GM21447 (cell line): ENCODE measurements around the gene MTMR3.

Experiments used
- ATAC-seq: cut with Tn5 transposase; IDR thresholded peaks from one replicate; pipeline ENCODE4 v1.9.1; 2021; ENCODE audit not compliant: unreplicated experiment

Gene MTMR3

GRCh38 chr22:29867851-29868250 lies 15.1 kb upstream of the MTMR3 start:
- ATAC-seq = no peak

DNA sequence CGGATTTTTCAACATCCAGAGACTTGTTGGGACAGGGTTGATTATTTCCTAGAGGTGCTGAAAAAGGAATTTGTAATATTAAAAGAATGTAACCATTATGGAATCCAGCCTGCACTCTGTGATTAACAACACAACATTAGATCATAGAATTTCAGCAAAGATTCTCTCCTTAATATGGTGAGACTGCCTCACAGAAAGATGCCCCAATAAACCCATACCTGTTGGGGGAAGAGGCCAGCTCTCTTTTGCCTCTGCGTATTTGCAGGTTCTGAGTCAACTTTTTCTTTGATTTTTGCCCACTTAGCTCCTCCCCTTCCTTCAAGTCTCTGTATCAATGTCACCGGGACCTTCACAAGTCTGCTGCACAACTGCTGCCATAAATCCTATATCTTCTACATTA lies 12.4 kb upstream of the MTMR3 start:
- no peak for ATAC-seq

DNA sequence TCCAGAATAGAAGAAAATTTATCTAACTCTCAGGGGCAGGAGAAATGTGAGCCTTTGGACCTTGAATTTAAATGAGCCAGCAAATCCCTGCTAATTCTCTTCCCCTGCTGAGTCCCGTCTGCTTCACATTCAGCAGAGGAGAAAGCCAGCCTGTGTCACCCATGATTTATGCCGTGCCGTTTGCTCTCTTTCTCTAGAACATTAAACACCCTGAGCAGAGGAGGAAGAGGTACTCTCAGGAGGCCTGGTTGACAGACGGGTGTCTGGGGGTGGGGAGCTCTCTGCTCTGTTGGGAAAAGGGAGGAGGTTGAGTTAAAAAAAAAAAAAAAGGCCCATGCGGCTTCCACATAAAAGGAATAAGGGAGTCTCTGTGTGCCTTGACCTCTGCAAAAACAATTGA lies 11.3 kb upstream of the MTMR3 start:
- no peak for ATAC-seq

DNA sequence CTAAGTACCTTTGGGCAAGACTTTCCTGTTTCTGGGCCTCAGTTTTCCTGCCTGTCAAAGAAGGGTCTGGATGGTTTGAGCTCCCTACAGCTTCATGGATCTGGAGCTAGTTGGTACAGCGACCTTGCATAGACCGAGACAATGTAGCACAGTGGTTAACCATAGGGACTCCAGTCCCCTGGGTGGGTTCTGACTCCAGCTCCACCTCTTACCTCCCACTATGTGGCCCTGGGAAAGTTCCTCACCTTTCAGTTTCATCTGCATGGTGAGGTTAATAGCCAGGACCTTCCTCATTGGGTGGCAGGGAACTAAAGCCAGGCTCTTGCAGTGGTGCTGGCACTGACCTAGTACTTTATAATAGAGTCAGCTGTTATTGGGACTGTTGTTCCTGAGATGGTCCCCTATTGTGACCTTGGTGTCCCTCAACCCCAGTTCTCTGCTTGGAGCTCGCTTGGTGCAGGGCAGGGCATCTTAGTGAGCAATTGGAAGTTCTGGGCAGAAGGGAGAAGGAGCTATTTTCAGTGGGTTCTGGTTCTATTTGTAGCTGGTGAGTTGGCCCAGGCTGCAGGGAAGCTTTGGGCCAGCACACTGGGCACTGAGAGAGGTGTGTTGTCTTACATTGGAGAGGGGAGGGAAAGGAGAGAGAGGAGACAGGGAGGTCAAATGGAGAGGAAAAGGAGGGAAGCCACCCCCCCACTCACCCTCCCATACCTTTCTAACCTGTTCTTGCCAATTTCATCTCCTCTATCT lies 10.7 kb upstream of the MTMR3 start:
- ATAC-seq = no peak

- no peak for ATAC-seq
Measured at GRCh38 chr22:29872989-29873388, 10.0 kb upstream of the MTMR3 start.

- no peak for ATAC-seq
Measured at GRCh38 chr22:29873943-29874342, 9.0 kb upstream of the MTMR3 start.

DNA sequence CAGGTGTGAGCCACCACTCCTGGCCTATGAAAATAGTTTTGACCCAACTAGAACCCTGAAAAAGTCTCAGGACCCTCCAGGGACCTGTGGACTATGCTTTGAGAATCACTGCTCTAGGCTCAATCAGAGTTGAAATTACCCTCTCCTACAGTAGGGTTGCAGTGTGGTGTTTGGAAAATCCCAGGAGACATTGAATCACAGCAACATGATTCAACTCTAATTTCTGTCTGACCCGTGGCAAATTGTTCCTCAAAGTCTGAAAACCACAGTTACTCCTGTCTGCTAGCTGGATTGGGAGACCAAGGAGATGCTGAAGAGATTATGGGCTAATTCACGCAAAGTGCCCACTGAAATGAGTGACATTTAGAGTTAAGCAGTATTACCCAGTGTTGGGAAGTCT lies 5.4 kb upstream of the MTMR3 start:
- no peak for ATAC-seq

DNA sequence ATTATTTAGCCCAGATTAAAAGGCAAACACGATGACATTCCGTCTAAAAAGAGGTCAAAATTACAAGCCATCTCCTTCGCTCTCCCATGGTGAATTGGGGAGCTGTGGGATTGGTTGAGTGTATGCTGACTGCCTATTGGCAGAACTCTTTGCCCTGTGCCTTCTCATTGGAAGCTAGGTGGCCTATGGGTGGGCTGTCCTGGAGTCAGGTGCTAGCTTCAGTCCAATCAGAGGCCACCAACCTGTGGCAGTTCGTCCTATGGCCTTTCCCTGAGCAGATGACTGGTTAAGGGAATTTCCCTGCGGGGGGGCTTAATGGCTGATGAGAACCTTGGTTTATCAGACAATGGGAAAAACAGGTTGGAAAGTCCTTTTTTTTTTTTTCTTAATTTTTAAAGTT lies 3.2 kb upstream of the MTMR3 start:
- no peak for ATAC-seq

- ATAC-seq = no peak
Measured at GRCh38 chr22:29882716-29883044, 294 bp upstream of the MTMR3 start.

- no peak for ATAC-seq
Measured at GRCh38 chr22:29883775-29884097, 762 bp downstream of the MTMR3 start.

DNA sequence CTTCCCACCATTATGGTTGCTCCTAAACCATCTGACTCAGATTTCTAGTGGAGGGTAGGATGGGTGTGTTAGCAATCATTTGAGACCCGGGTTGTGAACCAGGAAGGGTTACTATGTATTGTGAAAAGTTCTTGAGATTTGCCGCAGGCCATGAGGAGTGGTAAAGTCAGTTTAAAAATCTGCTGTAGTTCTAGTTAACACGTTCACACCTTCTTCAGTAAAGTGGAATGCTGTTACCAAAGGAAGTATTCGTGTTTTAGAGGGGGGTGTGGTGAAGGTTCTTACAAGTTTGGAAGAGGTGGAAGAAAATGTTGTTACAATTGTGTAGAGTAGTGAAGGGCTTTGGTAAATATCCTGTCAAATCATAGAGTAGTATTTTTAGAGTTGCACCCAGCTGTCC lies 2.6 kb downstream of the MTMR3 start:
- no peak for ATAC-seq

DNA sequence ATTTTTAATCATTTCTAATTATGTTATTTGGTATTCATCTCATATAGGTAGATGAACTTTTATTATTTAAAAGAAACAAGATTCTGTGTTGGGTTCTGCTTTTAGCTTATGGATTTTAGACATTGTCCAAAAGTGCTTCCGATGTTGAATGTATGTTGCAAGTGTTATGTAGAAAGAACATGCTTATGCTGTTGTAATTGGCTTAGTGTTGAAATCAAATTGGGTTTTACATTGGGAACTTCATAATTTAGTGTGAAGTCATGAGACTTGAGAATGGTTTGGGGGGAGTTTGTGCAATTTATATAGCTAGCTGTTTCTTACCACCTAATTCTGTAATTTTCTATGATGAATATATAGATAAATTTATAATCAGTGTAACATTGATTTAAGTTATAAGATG lies 3.6 kb downstream of the MTMR3 start:
- ATAC-seq = no peak

DNA sequence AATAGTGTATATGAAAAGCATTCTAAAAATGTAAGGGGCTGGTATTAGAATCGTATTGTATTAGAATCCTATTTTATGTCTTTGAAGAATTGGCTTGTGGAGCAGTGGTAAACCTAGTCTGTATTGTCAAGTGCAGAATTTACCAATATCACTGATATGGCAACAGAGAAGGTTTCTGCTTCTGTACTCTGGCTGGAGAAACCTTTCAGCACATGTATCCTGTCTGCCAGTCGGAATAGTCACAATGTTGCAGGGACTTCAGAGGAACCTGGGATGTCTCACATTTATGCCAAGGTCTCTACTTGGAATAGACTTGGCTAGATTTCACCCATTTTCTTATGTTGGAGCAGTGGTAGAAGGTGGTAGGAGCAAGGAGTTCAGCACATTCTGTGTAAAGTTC lies 4.4 kb downstream of the MTMR3 start:
- no peak for ATAC-seq

DNA sequence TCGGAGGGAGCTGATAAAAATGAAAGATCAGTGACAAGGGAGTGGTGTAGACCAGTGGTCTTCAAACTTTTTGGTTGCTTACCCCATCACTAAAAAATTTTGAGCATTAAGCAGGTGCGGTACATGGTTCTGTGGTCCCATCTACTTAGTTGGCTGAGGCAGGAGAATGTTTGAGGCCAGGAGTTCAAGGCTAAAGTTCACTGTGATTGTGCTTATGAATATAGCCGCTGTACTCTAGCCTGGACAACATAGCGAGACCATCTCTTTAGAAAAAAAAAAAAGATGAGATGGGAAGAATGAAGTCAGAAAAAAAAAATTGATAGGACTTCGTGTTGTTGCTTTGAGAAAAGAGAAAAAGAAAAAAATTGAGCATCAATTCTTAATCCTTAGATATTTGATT lies 7.8 kb downstream of the MTMR3 start:
- no peak for ATAC-seq

GRCh38 chr22:29892315-29893156 lies 9.6 kb downstream of the MTMR3 start:
- no peak for ATAC-seq

DNA sequence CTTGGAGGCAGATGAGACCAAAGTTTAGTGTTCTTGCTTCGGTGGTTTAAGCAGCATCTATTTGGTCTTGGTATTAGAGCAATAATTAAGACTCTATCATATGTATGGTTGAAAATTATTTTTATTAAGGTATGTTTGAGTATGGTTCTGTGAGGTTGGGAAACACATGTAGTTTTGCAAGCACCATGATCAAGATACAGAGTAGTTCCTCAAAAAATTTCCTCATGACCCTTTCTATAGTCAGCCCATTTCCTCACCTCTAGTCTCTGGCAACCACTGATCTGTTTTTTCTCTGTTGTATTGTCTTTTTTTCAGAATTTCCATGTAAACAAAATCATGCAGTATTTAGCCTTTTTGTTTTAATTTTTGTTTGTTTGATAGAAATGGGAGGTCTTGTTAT lies 18.4 kb downstream of the MTMR3 start:
- no peak for ATAC-seq

GRCh38 chr22:29903371-29903770 lies 20.4 kb downstream of the MTMR3 start:
- ATAC-seq = no peak

- ATAC-seq = no peak
Measured at GRCh38 chr22:29904020-29904419, 21.0 kb downstream of the MTMR3 start.

DNA sequence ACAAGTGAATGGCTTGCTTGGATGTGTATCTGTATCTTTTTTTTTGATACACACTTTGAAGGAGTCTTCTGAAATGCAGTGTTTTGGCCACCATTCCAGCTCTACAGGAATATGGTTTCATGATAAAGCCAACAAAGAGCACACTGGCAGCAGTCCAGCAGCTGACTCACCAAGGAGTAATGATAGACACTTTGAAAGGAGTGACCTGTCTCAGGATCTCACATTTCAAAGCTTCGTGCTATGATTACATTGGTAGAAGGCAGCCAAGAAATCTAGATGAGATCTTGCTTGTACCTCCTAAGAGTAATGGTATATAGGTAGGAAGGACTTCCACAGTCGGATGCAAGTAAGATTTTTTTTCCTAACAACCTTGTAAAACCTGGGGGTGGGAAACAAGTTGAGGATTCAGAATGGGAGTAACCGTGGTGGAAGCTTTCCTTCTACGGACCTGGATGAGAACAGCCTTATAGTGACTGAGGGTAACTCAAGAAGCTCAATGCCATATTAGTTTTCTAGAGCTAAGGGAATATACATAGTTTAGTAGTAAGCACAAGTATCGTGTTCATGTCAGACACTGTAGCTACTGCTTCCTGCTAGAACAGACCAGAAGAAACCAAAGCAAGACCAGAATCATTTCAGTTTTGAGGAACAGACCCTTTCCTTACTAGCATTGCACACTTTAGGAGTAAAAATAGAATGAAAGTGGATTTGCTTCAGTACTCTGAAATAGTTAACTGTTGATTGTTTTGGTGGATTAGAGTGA lies 25.0 kb downstream of the MTMR3 start:
- ATAC-seq = no peak

- ATAC-seq = no peak
Measured at GRCh38 chr22:29912141-29912540, 29.2 kb downstream of the MTMR3 start.

GRCh38 chr22:29912605-29913398 lies 29.8 kb downstream of the MTMR3 start:
- no peak for ATAC-seq
